Stimulated activated CD4-positive, alpha-beta T cell treated with anti-CD3 and anti-CD28 coated beads, Interleukin-12 subunit alpha, Interleukin-12 subunit beta, amount 100 ng/mL, for 24 hours (primary cell): ENCODE measurements around the gene ECI1.
"Not testable (repeated sequence)": the region's sequence is repeated elsewhere in the genome, so short reads cannot be mapped to it uniquely, and the experiment has no call there.

Experiments
- DNase-seq, 2 experiments: peaks; one replicate each; pipeline ENCODE4 v3.0.0-alpha.2; 2020; ENCODE audit warnings: low read depth in 2 of 2

The ECI1 gene

GRCh38 chr16:2252806-2253148, 1.4 kb upstream of the ECI1 start:
- DNase-seq: no peak

GRCh38 chr16:2250652-2251295, 613 bp downstream of the ECI1 start:
- no peak for DNase-seq

- no peak for DNase-seq
These were observed 5.0 kb downstream of the ECI1 start for GRCh38 chr16:2246301-2246885.

- DNase-seq: no peak
These were observed 6.2 kb downstream of the ECI1 start for GRCh38 chr16:2244926-2245795.

GRCh38 chr16:2244301-2244700, 7.1 kb downstream of the ECI1 start:
- DNase-seq: no peak

- no peak for DNase-seq
These were observed 7.6 kb downstream of the ECI1 start for GRCh38 chr16:2243781-2244180.

GRCh38 chr16:2243031-2243528, 8.3 kb downstream of the ECI1 start:
- no peak for DNase-seq

GRCh38 chr16:2242598-2242997, 8.8 kb downstream of the ECI1 start:
- DNase-seq: no peak

GRCh38 chr16:2240331-2240730, 11.1 kb downstream of the ECI1 start:
- not testable (repeated sequence) for DNase-seq

GRCh38 chr16:2238838-2239675, 12.3 kb downstream of the ECI1 start:
- DNase-seq: no peak

- DNase-seq: no peak
These were observed 13.1 kb downstream of the ECI1 start for GRCh38 chr16:2238150-2238837.

- DNase-seq: no peak
These were observed 13.8 kb downstream of the ECI1 start for GRCh38 chr16:2237493-2238149.

GRCh38 chr16:2237102-2237482, 14.3 kb downstream of the ECI1 start:
- no peak for DNase-seq

GRCh38 chr16:2236337-2237101, 14.9 kb downstream of the ECI1 start, which contains the start of gene DNASE1L2:
Gene DNASE1L2, plus strand, starts transcription at chr16:2236444. Its CDS starts 373 bp downstream, at chr16:2236817.
- DNase-seq: no peak

- DNase-seq: no peak
These were observed 15.6 kb downstream of the ECI1 start for GRCh38 chr16:2235695-2236336.

GRCh38 chr16:2235234-2235651, 16.1 kb downstream of the ECI1 start:
- no peak for DNase-seq

GRCh38 chr16:2234813-2235170, 16.6 kb downstream of the ECI1 start:
- DNase-seq: no peak

GRCh38 chr16:2233872-2234812, 17.2 kb downstream of the ECI1 start:
- no peak for DNase-seq
